Nephron progenitor cell (in vitro differentiated cells): Measurements from ENCODE around the gene BRMS1L.

Experiments
- DNase-seq: peaks from one replicate; pipeline ENCODE4 v3.0.0; 2021
- H3K27ac Mint-ChIP-seq: 2 replicates; pipeline ENCODE4 v1.8.0; 2021; ENCODE audit warnings: mild to moderate bottlenecking, moderate library complexity, mixed read lengths
- H3K27me3 Mint-ChIP-seq: 2 replicates; pipeline ENCODE4 v1.8.0; 2021; ENCODE audit warnings: mild to moderate bottlenecking, low read depth, mixed read lengths; ENCODE audit not compliant: poor library complexity
- H3K36me3 Mint-ChIP-seq: 2 replicates; pipeline ENCODE4 v1.8.0; 2021; ENCODE audit warnings: low read depth, mixed read lengths
- H3K4me1 Mint-ChIP-seq: 2 replicates; pipeline ENCODE4 v1.8.0; 2021; ENCODE audit warnings: mixed read lengths
- H3K4me3 Mint-ChIP-seq: 2 replicates; pipeline ENCODE4 v1.8.0; 2021; ENCODE audit warnings: mild to moderate bottlenecking, moderate library complexity, mixed read lengths
- H3K9me3 Mint-ChIP-seq: 2 replicates; pipeline ENCODE4 v1.8.0; 2021; ENCODE audit warnings: mild to moderate bottlenecking, moderate library complexity, mixed read lengths
- TF ChIP-seq, protein P1 (sequence below): fragments of 200-600 bp; sonication (generic); IDR thresholded peaks from 2 replicates; pipeline ENCODE4 v1.5.0; 2021; ENCODE audit warnings: antibody characterized with exemption

BRMS1L gene

GRCh38 chr14:35867280-35867629 lies 41.1 kb downstream of the BRMS1L start:
- H3K36me3 Mint-ChIP-seq: peaks cover 29% of the 10 kb centered on the region
- TF ChIP-seq, protein P1, sequence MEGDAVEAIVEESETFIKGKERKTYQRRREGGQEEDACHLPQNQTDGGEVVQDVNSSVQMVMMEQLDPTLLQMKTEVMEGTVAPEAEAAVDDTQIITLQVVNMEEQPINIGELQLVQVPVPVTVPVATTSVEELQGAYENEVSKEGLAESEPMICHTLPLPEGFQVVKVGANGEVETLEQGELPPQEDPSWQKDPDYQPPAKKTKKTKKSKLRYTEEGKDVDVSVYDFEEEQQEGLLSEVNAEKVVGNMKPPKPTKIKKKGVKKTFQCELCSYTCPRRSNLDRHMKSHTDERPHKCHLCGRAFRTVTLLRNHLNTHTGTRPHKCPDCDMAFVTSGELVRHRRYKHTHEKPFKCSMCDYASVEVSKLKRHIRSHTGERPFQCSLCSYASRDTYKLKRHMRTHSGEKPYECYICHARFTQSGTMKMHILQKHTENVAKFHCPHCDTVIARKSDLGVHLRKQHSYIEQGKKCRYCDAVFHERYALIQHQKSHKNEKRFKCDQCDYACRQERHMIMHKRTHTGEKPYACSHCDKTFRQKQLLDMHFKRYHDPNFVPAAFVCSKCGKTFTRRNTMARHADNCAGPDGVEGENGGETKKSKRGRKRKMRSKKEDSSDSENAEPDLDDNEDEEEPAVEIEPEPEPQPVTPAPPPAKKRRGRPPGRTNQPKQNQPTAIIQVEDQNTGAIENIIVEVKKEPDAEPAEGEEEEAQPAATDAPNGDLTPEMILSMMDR: no peak
- H3K27me3 Mint-ChIP-seq: no peaks in the 10 kb centered on the region
- no peak overlapping the region for H3K27ac Mint-ChIP-seq
- DNase-seq: no peak
- H3K4me3 Mint-ChIP-seq: no peak overlapping the region
- no peaks in the 10 kb centered on the region for H3K4me1 Mint-ChIP-seq
- no peaks in the 10 kb centered on the region for H3K9me3 Mint-ChIP-seq

GRCh38 chr14:35875296-35875695 lies 49.2 kb downstream of the BRMS1L start:
- no peak for DNase-seq
- no peaks in the 10 kb centered on the region for H3K9me3 Mint-ChIP-seq
- H3K27me3 Mint-ChIP-seq: no peaks in the 10 kb centered on the region
- no peaks in the 10 kb centered on the region for H3K4me1 Mint-ChIP-seq
- no peak overlapping the region for H3K27ac Mint-ChIP-seq
- TF ChIP-seq, protein P1: no peak
- no peak overlapping the region for H3K4me3 Mint-ChIP-seq
- H3K36me3 Mint-ChIP-seq: peaks cover 15% of the 10 kb centered on the region

DNA sequence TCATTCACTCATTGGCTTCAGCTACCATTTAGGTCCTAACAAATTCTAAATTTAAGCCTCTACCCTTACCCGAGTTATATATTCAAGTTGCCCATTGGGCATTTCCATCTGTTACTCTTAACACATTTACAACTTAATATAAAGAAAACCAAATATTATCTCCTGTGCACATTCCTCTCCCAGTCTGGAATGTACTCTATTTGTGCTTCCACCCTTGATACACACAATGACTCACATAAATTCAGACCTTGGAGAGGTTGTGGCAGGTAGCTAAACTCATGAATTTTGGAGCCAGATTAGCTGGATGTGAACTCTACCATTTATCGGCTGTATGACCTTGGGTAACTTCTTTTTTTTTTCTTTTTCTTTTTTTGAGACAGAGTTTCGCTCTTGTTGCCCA lies 51.1 kb downstream of the BRMS1L start:
- TF ChIP-seq, protein P1: no peak
- no peaks in the 10 kb centered on the region for H3K4me1 Mint-ChIP-seq
- no peak overlapping the region for H3K4me3 Mint-ChIP-seq
- peaks cover 15% of the 10 kb centered on the region for H3K36me3 Mint-ChIP-seq
- no peak for DNase-seq
- H3K27me3 Mint-ChIP-seq: no peaks in the 10 kb centered on the region
- H3K27ac Mint-ChIP-seq: no peak overlapping the region
- no peaks in the 10 kb centered on the region for H3K9me3 Mint-ChIP-seq

DNA sequence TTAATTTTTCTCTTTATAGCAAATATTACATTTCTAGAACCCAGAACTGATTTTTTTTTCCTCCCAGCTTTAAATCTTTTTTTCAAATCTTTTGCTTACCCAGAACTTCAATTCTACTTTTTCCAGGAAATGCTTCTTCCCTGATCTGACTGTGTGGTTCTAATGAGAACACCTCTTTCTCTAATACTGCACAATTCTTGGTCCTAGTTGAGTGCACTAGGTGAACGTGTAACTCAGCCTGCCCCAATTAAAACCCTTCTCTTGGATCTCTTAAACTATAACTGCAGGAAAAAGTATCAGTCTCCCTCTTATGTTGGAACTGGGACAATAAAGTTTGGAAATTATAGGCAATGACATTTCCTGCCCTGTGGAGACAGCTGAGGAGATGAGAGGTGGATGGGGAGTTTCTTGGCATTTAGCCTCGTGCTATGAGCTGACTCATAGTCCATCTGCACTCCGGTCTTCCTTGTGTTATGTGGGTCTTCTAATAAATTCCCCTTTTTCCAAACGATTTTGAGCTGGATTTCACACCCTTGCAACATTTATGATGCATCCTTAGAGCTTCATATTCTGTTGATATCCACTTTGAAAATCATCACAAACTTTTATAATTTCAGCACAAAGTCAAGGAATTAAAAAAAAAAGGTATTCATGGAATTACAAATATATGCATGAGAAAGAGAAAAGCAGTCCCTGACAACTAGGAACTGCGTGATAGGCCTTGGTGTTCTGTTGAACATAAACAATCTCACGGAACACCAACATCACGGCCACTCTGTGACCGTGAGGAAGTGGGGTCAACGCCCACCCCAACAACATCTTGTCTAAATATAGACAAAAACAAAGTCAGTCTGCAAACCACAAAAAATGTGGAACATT lies 52.4 kb downstream of the BRMS1L start:
- H3K27ac Mint-ChIP-seq: no peak overlapping the region
- no peak overlapping the region for H3K4me3 Mint-ChIP-seq
- H3K36me3 Mint-ChIP-seq: peaks cover 15% of the 10 kb centered on the region
- H3K4me1 Mint-ChIP-seq: no peaks in the 10 kb centered on the region
- no peak for DNase-seq
- no peaks in the 10 kb centered on the region for H3K9me3 Mint-ChIP-seq
- no peaks in the 10 kb centered on the region for H3K27me3 Mint-ChIP-seq
- TF ChIP-seq, protein P1: no peak

GRCh38 chr14:35879151-35879648 lies 53.1 kb downstream of the BRMS1L start:
- no peak for DNase-seq
- peaks cover 15% of the 10 kb centered on the region for H3K36me3 Mint-ChIP-seq
- H3K4me1 Mint-ChIP-seq: no peaks in the 10 kb centered on the region
- H3K27me3 Mint-ChIP-seq: no peaks in the 10 kb centered on the region
- H3K9me3 Mint-ChIP-seq: no peaks in the 10 kb centered on the region
- TF ChIP-seq, protein P1: no peak
- peak overlapping the region; percentile 4 for H3K27ac Mint-ChIP-seq
- no peak overlapping the region for H3K4me3 Mint-ChIP-seq
